ENCODE measurements around the gene C1orf185. TPM values are rescaled to one million over a fixed set of nuclear protein-coding genes. Genes with fewer than 3 reads are reported as not detected.
A peak's percentile ranks its signal among the peaks of the same experiment; 100 is the strongest.
"Not testable (repeated sequence)": the region's sequence is repeated elsewhere in the genome, so short reads cannot be mapped to it uniquely, and the experiment has no call there.

C1orf185 gene
- polyA plus RNA-seq, 4 donors, result not detected

DNA sequence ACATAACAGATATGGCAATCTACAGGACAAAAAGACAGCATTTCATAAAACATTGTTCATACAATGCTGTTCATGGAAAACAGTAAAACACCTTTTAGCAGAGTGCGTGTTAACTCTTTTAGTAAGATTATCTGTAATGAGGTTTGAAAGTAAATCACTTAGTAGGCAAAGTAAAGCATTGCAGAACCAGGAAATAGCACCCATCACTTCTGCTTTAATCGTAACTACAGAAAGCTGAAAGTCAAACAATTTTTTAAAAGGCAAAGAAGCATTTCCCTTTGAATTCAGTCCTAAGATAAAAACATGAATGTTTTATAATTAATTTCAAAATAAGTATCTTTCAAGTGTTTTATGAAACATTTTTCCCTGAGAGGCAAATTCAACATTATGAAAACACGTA, 70.8 kb downstream of the C1orf185 start:
- no peak overlapping the region for H3K27ac ChIP-seq (ENCODE audit: low read depth in 1 of 3, low read length in 2 of 3)
- H3K4me1 ChIP-seq (ENCODE audit: control insufficient read depth in 3 of 3, insufficient read depth in 2 of 3, low read depth in 1 of 3, low read length in 2 of 3), result peaks cover 0 to 2% (median 0%) of the 10 kb centered on the region in 3 donors
- DNase-seq (no peak), FAIRE-seq (no peak)
- WGBS, 3 donors, result 70 to 90% (median 80%) methylated on average over 3 of the region's 3 CpGs
- H3K36me3 ChIP-seq (ENCODE audit: control insufficient read depth in 3 of 3, insufficient read depth in 2 of 3, low read depth in 1 of 3, low read length in 3 of 3), result no peaks in the 10 kb centered on the region
- no peak overlapping the region for H3K4me3 ChIP-seq (ENCODE audit: low read depth in 1 of 3, low read length in 3 of 3)
- no peaks in the 10 kb centered on the region for H3K27me3 ChIP-seq (ENCODE audit: control insufficient read depth in 3 of 3, insufficient read depth in 3 of 3, low read length in 3 of 3)
- no peaks in the 10 kb centered on the region for H3K9me3 ChIP-seq (ENCODE audit: control insufficient read depth in 2 of 2, insufficient read depth in 1 of 2, low read depth in 1 of 2, low read length in 1 of 2)

DNA sequence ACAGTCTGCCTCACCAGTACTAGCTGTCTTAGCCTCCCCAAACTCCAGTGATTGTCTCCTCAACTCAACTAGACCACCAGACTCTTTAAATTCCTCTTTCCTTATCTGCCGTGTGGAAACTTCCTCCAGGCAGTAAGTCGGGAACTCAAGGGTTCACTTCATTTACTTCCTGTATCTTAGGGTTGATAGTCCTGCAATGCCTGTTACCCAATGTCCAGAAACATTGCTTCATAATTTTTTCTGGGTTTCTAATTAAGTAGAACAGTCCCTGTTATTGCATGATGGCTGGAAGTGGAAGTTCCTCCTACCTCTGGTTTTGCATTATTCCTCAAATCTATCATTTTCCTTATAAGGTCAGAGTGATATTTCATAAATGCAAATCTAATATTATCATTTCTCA, 73.2 kb downstream of the C1orf185 start:
- Histone ChIP-seq H3K27ac (ENCODE audit: low read depth in 1 of 3, low read length in 2 of 3) (no peak overlapping the region), H3K9me3 (ENCODE audit: control insufficient read depth in 2 of 2, insufficient read depth in 1 of 2, low read depth in 1 of 2, low read length in 1 of 2) (no peaks in the 10 kb centered on the region), H3K27me3 (ENCODE audit: control insufficient read depth in 3 of 3, insufficient read depth in 3 of 3, low read length in 3 of 3) (no peaks in the 10 kb centered on the region), H3K4me1 (ENCODE audit: control insufficient read depth in 3 of 3, insufficient read depth in 2 of 3, low read depth in 1 of 3, low read length in 2 of 3) (no peaks in the 10 kb centered on the region), H3K36me3 (ENCODE audit: control insufficient read depth in 3 of 3, insufficient read depth in 2 of 3, low read depth in 1 of 3, low read length in 3 of 3) (no peaks in the 10 kb centered on the region), H3K4me3 (ENCODE audit: low read depth in 1 of 3, low read length in 3 of 3) (no peak overlapping the region)
- no peak for FAIRE-seq
- 21 to 33% (median 29%) methylated on average over 2 of the region's 2 CpGs for WGBS, 3 donors
- DNase-seq, result peak in 1 of 2 donors; percentile 18

GRCh38 chr1:51177988-51178387, 76.0 kb downstream of the C1orf185 start:
- not testable (repeated sequence) for H3K27me3 ChIP-seq (ENCODE audit: control insufficient read depth in 3 of 3, insufficient read depth in 3 of 3, low read length in 3 of 3); H3K9me3 ChIP-seq (ENCODE audit: control insufficient read depth in 2 of 2, insufficient read depth in 1 of 2, low read depth in 1 of 2, low read length in 1 of 2); FAIRE-seq; H3K4me1 ChIP-seq (ENCODE audit: control insufficient read depth in 3 of 3, insufficient read depth in 2 of 3, low read depth in 1 of 3, low read length in 2 of 3); H3K36me3 ChIP-seq (ENCODE audit: control insufficient read depth in 3 of 3, insufficient read depth in 2 of 3, low read depth in 1 of 3, low read length in 3 of 3); H3K4me3 ChIP-seq (ENCODE audit: low read depth in 1 of 3, low read length in 3 of 3); H3K27ac ChIP-seq (ENCODE audit: low read depth in 1 of 3, low read length in 2 of 3); DNase-seq
- WGBS, 3 donors, result 91 to 92% (median 91%) methylated on average over 6 of the region's 6 CpGs

DNA sequence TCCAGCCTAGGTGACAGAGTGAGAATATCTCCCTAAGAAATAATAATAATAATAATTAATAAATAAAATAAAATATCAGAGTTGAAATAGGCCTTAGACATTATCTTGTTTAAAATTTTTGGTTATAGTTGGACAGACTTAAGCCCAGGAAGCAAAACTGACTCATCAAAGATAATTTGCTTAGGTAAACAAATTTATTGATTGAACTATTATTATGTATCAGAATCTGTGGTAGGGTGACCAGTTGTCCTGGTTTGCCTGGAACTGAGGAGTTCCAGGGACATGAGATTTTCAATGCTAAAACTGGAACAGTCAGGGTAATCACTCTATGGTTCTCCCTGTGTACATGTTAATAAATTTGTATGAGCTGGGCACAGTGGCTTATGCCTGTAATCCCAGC, 86.2 kb downstream of the C1orf185 start:
- DNase-seq, result no peak
- Histone ChIP-seq H3K36me3 (ENCODE audit: control insufficient read depth in 3 of 3, insufficient read depth in 2 of 3, low read depth in 1 of 3, low read length in 3 of 3) (no peaks in the 10 kb centered on the region), H3K4me1 (ENCODE audit: control insufficient read depth in 3 of 3, insufficient read depth in 2 of 3, low read depth in 1 of 3, low read length in 2 of 3) (no peaks in the 10 kb centered on the region), H3K4me3 (ENCODE audit: low read depth in 1 of 3, low read length in 3 of 3) (no peak overlapping the region), H3K27me3 (ENCODE audit: control insufficient read depth in 3 of 3, insufficient read depth in 3 of 3, low read length in 3 of 3) (no peaks in the 10 kb centered on the region), H3K27ac (ENCODE audit: low read depth in 1 of 3, low read length in 2 of 3) (no peak overlapping the region), H3K9me3 (ENCODE audit: control insufficient read depth in 2 of 2, insufficient read depth in 1 of 2, low read depth in 1 of 2, low read length in 1 of 2) (no peaks in the 10 kb centered on the region)
- FAIRE-seq, result no peak

GRCh38 chr1:51189421-51190073, 87.5 kb downstream of the C1orf185 start:
- Histone ChIP-seq H3K9me3 (ENCODE audit: control insufficient read depth in 2 of 2, insufficient read depth in 1 of 2, low read depth in 1 of 2, low read length in 1 of 2) (no peaks in the 10 kb centered on the region), H3K4me1 (ENCODE audit: control insufficient read depth in 3 of 3, insufficient read depth in 2 of 3, low read depth in 1 of 3, low read length in 2 of 3) (no peaks in the 10 kb centered on the region), H3K27me3 (ENCODE audit: control insufficient read depth in 3 of 3, insufficient read depth in 3 of 3, low read length in 3 of 3) (no peaks in the 10 kb centered on the region), H3K36me3 (ENCODE audit: control insufficient read depth in 3 of 3, insufficient read depth in 2 of 3, low read depth in 1 of 3, low read length in 3 of 3) (no peaks in the 10 kb centered on the region), H3K27ac (ENCODE audit: low read depth in 1 of 3, low read length in 2 of 3) (no peak overlapping the region), H3K4me3 (ENCODE audit: low read depth in 1 of 3, low read length in 3 of 3) (no peak overlapping the region)
- peak; percentile 58 to 67 for DNase-seq
- peak; percentile 30 for FAIRE-seq
- WGBS, 3 donors, result 17 to 50% (median 49%) methylated on average over 2 of the region's 2 CpGs

DNA sequence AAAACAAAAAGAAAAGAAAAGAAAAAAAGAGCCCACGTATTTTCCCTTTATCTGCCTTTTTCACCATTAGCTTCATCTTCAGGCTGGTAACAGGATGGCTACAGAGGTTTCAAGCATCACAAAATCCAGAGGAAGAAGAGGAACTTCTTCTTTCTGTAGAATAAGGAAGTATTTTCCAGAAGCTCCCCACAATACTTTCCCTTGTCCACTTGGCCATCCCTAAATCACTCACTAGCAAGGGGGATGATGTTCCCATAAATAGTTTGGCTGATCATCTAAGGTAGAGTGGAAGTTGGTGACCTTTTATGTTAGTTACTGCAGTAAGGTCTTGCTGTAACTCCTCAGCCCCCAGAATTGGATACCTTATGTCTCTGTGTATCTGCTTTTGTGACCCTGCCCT, 88.9 kb downstream of the C1orf185 start:
- Histone ChIP-seq H3K4me1 (ENCODE audit: control insufficient read depth in 3 of 3, insufficient read depth in 2 of 3, low read depth in 1 of 3, low read length in 2 of 3) (no peaks in the 10 kb centered on the region), H3K36me3 (ENCODE audit: control insufficient read depth in 3 of 3, insufficient read depth in 2 of 3, low read depth in 1 of 3, low read length in 3 of 3) (no peaks in the 10 kb centered on the region), H3K4me3 (ENCODE audit: low read depth in 1 of 3, low read length in 3 of 3) (no peak overlapping the region), H3K27ac (ENCODE audit: low read depth in 1 of 3, low read length in 2 of 3) (no peak overlapping the region), H3K27me3 (ENCODE audit: control insufficient read depth in 3 of 3, insufficient read depth in 3 of 3, low read length in 3 of 3) (no peaks in the 10 kb centered on the region), H3K9me3 (ENCODE audit: control insufficient read depth in 2 of 2, insufficient read depth in 1 of 2, low read depth in 1 of 2, low read length in 1 of 2) (no peaks in the 10 kb centered on the region)
- DNase-seq (no peak), FAIRE-seq (no peak)
- 42 to 74% (median 67%) methylated on average over 1 of the region's 1 CpG for WGBS, 3 donors

DNA sequence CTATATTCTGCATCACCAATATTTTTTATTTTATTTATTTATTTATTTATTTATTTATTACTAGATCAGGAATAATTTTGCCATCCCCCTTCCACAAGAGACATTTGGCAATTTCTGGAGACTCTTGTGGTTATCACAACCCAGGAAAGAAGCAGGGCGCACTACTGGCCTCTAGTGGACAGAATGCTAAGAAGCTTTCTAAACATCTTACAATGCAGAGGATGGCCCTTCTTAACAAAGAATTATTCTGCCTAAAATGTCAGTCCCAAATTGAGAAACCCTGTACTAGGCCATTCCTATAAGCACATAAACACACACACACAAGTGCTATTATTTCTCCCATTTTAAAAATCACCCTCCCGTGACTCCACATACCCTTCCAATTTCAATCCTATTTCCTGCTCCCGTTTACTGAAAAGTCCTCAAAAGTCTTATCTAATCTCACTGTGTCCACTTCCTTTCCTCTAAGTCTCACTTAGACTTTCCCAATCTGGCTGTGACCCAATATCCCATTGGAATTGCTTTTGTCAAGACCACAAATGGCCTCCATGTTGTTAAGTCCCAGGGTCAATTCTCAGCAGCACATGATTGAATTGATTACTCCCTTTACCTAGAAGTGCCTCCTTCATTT, 90.3 kb downstream of the C1orf185 start:
- Histone ChIP-seq H3K9me3 (ENCODE audit: control insufficient read depth in 2 of 2, insufficient read depth in 1 of 2, low read depth in 1 of 2, low read length in 1 of 2) (no peaks in the 10 kb centered on the region), H3K4me3 (ENCODE audit: low read depth in 1 of 3, low read length in 3 of 3) (no peak overlapping the region), H3K27me3 (ENCODE audit: control insufficient read depth in 3 of 3, insufficient read depth in 3 of 3, low read length in 3 of 3) (no peaks in the 10 kb centered on the region), H3K4me1 (ENCODE audit: control insufficient read depth in 3 of 3, insufficient read depth in 2 of 3, low read depth in 1 of 3, low read length in 2 of 3) (no peaks in the 10 kb centered on the region), H3K36me3 (ENCODE audit: control insufficient read depth in 3 of 3, insufficient read depth in 2 of 3, low read depth in 1 of 3, low read length in 3 of 3) (no peaks in the 10 kb centered on the region), H3K27ac (ENCODE audit: low read depth in 1 of 3, low read length in 2 of 3) (no peak overlapping the region)
- no peak for FAIRE-seq
- peak; percentile 64 to 69 for DNase-seq
- 40 to 47% (median 40%) methylated on average over 3 of the region's 3 CpGs for WGBS, 3 donors

DNA sequence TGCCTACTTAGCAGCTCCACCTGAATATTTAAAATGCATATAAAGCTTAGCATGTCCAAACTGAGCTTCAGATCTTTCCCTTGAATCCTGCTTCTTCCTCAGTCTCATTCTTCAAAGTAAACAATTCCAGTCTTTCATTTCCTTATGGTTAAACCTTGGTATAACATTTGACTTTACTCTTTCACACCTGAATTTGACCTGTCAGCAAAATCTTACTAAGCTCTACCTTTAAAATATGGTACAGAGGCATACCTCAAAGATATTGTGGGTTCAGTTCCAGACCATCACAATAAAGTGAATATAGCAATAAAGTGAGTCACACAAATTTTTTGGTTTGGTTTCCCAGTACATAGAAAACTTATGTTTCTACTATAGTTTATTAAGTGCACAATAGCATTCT, 91.5 kb downstream of the C1orf185 start:
- no peak for DNase-seq
- FAIRE-seq, result no peak
- Histone ChIP-seq H3K27ac (ENCODE audit: low read depth in 1 of 3, low read length in 2 of 3) (no peak overlapping the region), H3K9me3 (ENCODE audit: control insufficient read depth in 2 of 2, insufficient read depth in 1 of 2, low read depth in 1 of 2, low read length in 1 of 2) (no peaks in the 10 kb centered on the region), H3K4me3 (ENCODE audit: low read depth in 1 of 3, low read length in 3 of 3) (no peak overlapping the region), H3K27me3 (ENCODE audit: control insufficient read depth in 3 of 3, insufficient read depth in 3 of 3, low read length in 3 of 3) (no peaks in the 10 kb centered on the region), H3K4me1 (ENCODE audit: control insufficient read depth in 3 of 3, insufficient read depth in 2 of 3, low read depth in 1 of 3, low read length in 2 of 3) (no peaks in the 10 kb centered on the region), H3K36me3 (ENCODE audit: control insufficient read depth in 3 of 3, insufficient read depth in 2 of 3, low read depth in 1 of 3, low read length in 3 of 3) (no peaks in the 10 kb centered on the region)
